Measurements from ENCODE around the gene KPNA6.

DNA sequence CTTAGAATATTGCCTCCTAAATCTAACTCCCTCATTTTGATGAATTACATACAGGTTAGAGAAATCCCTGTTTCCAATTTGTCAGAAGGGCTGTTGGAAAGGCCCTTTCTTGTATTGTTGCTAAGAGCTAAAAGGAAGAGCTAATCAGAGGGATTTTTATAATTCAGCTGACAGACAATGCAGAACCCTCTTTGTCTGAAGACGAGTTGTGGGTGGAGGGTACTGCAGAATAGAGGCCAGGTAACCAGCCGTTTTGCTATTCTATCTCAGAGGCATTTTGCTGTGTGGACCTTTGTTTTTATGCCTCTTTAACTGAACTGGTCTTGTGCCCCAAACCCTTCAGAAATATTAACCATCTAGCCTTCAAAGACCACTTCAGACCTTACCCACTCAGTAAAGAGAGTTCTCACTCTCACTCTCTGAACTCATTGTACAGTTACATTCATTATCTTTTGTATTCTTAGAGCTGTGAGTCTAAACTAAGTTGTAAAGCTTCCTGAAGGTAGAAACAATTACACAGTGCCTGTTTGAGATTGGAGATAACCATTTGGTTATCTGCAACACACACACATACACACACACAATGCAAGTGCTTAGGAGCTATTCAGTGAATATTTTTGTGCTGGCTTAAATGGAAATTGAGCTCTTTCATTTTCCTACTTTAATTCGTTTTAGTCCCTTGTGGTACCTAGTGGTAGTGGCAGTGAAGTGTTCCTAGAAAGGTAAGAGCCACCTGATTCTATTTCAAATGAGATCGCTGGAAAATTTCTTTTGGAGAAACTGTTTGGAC is 19.7 kb downstream of the KPNA6 start:
- TF ChIP-seq CTCF (IDR thresholded peaks at IDR 0.05) (no peak), POLR2AphosphoS5 (IDR thresholded peaks at IDR 0.05; ENCODE audit: insufficient read depth in 1 of 2, low read depth in 1 of 2) (no peak), POLR2A (IDR thresholded peaks at IDR 0.05) (no peak)

Data from vagina (tissue), 2 donors.